Chondrocyte (in vitro differentiated cells): Measurements from ENCODE around the gene KRCC1. TPM values are rescaled to one million over a fixed set of nuclear protein-coding genes. Genes with fewer than 3 reads are reported as not detected.
A peak's percentile ranks its signal among the peaks of the same experiment; 100 is the strongest.
"Not testable (repeated sequence)": the region's sequence is repeated elsewhere in the genome, so short reads cannot be mapped to it uniquely, and the experiment has no call there.

Experiments used
- DNase-seq: peaks from one replicate; pipeline ENCODE4 v3.0.0; 2021; ENCODE audit warnings: mixed read lengths, low spot score
- H3K27ac Mint-ChIP-seq: one replicate; pipeline ENCODE4 v1.8.0; 2021; ENCODE audit warnings: mild to moderate bottlenecking, moderate library complexity, mixed read lengths; ENCODE audit not compliant: unreplicated experiment
- H3K27me3 Mint-ChIP-seq: 2 replicates; pipeline ENCODE4 v1.8.0; 2021; ENCODE audit warnings: low read depth, mixed read lengths
- H3K36me3 Mint-ChIP-seq: 2 replicates; pipeline ENCODE4 v1.8.0; 2021; ENCODE audit warnings: low read depth, mixed read lengths
- H3K4me1 Mint-ChIP-seq: 2 replicates; pipeline ENCODE4 v1.8.0; 2021; ENCODE audit warnings: low read depth, mild to moderate bottlenecking, mixed read lengths
- H3K4me3 Mint-ChIP-seq: one replicate; pipeline ENCODE4 v1.8.0; 2021; ENCODE audit warnings: mild to moderate bottlenecking, moderate library complexity, mixed read lengths; ENCODE audit not compliant: unreplicated experiment
- H3K9me3 Mint-ChIP-seq: 2 replicates; pipeline ENCODE4 v1.8.0; 2021; ENCODE audit warnings: low read depth, mixed read lengths
- CTCF ChIP-seq: fragments of 200-600 bp; sonication (generic); IDR thresholded peaks from 2 replicates; pipeline ENCODE4 v1.5.0; 2021; ENCODE audit warnings: antibody characterized with exemption, mild to moderate bottlenecking, moderate library complexity
- total RNA-seq: library from RNA; stranded (reverse); gene quantifications from 3 replicates; pipeline ENCODE4 v1.2.1, GENCODE V29; 2021

KRCC1 gene
- total RNA-seq, 1 donor from 2014 or later: 25.3 TPM

DNA sequence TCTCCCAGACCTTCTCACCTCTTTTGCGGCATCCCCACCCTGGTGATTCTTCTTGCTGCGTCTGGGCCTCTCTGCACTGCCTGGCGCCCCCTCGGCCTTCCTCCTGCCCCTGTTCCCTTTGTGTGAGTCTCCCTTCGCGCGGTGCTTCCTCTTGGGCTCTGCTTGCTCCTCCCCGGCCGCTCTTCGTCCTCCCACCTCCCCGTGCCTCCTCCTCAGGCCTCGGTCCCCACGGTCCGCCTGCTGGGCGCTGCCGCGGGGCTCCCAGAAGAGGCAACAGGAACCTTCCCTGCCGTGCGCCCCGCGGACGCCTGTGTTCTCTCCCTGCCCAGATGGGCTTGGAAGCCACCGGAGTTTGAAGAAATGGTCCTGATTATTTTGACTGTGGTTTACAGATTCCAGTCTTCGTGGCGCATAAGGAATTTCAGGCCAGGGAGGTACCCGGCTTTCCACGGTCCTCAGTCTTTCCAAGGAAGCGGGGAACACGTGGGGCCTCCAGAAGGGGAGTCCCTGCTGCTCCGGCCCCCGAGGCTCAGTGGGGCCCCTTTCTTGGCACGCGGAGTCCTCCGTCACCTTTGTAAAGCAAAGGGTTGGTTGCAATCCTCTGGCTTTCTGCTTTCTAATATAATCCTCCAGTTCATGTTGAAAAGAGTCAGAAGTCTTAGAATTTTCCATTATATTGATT is 52.4 kb downstream of the KRCC1 start:
- Mint-ChIP-seq H3K27me3 (no peaks in the 10 kb centered on the region), H3K4me1 (peaks cover 16% of the 10 kb centered on the region), H3K4me3 (peak overlapping the region; percentile 38), H3K27ac (no peak overlapping the region), H3K9me3 (no peaks in the 10 kb centered on the region), H3K36me3 (no peaks in the 10 kb centered on the region)
- no peak for DNase-seq
- no peak for TF ChIP-seq CTCF

DNA sequence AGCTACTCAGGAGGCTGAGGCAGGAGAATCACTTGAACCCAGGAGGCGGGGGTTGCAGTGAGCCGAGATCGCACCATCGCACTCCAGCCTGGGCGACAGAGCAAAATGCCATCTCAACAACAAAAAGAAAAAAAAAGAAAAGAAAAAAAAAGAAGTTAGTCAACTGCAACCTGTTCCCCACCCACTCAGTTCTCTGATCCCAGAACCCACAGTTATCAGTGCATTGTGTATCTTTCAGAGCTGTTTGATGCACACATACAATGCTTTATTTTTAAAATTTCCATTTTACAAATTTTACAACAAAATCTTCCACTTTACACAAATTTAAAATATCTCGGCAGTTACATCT is 53.2 kb downstream of the KRCC1 start:
- Mint-ChIP-seq H3K4me1 (peaks cover 16% of the 10 kb centered on the region), H3K4me3 (no peak overlapping the region), H3K9me3 (no peaks in the 10 kb centered on the region), H3K27ac (no peak overlapping the region), H3K27me3 (no peaks in the 10 kb centered on the region), H3K36me3 (no peaks in the 10 kb centered on the region)
- TF ChIP-seq CTCF: no peak
- DNase-seq: no peak

DNA sequence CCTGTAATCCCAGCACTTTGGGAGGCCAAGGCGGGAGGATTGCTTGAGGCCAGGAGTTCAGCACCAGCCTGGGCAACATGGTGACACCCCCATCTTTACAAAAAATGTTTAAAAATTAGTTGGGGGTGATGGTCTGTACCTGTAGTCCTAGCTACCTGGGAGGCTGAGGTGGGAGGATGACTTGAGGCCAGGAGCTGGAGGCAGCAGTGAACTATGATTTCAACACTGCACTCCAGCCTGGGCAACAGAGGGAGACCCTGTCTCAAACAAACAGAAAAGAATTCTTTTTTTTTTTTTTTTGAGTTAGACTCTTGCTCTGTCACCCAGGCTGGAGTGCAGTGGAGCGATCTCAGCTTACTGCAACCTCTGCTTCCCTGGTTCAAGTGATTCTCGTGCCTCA is 55.1 kb downstream of the KRCC1 start:
- not testable (repeated sequence) for H3K4me3 Mint-ChIP-seq, H3K36me3 Mint-ChIP-seq, DNase-seq, H3K27ac Mint-ChIP-seq, H3K9me3 Mint-ChIP-seq, H3K27me3 Mint-ChIP-seq
- peaks cover 16% of the 10 kb centered on the region for H3K4me1 Mint-ChIP-seq

- H3K27me3 Mint-ChIP-seq: no peaks in the 10 kb centered on the region
- peaks cover 9% of the 10 kb centered on the region for H3K4me1 Mint-ChIP-seq
- DNase-seq: no peak
- H3K9me3 Mint-ChIP-seq: no peaks in the 10 kb centered on the region
- no peak overlapping the region for H3K27ac Mint-ChIP-seq
- no peak overlapping the region for H3K4me3 Mint-ChIP-seq
- no peak for TF ChIP-seq CTCF
- no peaks in the 10 kb centered on the region for H3K36me3 Mint-ChIP-seq
Measured at GRCh38 chr2:87996570-87996969, 59.0 kb downstream of the KRCC1 start.

GRCh38 chr2:87995756-87996155 is 59.8 kb downstream of the KRCC1 start:
- H3K4me3 Mint-ChIP-seq: no peak overlapping the region
- H3K27me3 Mint-ChIP-seq: no peaks in the 10 kb centered on the region
- H3K27ac Mint-ChIP-seq: no peak overlapping the region
- no peaks in the 10 kb centered on the region for H3K36me3 Mint-ChIP-seq
- TF ChIP-seq CTCF: no peak
- no peaks in the 10 kb centered on the region for H3K9me3 Mint-ChIP-seq
- DNase-seq: no peak
- H3K4me1 Mint-ChIP-seq: peaks cover 9% of the 10 kb centered on the region

DNA sequence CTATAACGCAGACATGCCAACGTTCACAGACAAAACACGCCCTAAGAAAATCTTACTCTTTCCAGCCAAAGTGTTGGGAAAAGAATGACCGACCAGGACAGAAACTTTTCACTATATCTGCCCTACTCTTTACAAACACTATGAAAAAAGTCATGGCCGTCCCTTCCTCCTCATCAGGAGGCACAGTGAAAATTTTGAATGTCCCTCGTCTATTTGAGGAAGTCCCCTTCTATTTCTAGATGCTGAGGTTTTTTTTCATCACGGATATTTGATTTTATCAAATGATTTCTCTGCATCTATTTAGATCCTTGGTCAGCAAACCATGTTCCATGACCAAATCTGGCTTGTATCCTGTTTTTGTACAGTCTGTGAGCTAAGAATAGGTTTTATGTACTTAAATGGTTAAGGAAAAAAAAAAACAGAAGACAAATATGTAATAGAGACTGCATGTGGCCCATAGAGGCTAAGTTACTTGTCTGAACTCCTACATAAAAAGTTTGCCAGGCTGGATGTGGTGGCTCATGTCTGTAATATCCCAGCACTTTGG is 61.2 kb downstream of the KRCC1 start:
- H3K27ac Mint-ChIP-seq, H3K36me3 Mint-ChIP-seq: not testable (repeated sequence)

More for the DNA sequence above, 61.2 kb downstream of the KRCC1 start:
- not testable (repeated sequence) for H3K4me3 Mint-ChIP-seq, H3K27me3 Mint-ChIP-seq, H3K4me1 Mint-ChIP-seq, DNase-seq, H3K9me3 Mint-ChIP-seq
